K562 (cell line): ENCODE measurements around the gene H3-3A. TPM values are rescaled to one million over a fixed set of nuclear protein-coding genes. Genes with fewer than 3 reads are reported as not detected.

Source experiments
- BHLHE40 ChIP-seq: IDR thresholded peaks from 2 replicates; pipeline ENCODE4 v1.6.1; 2011; ENCODE audit warnings: low read length, improper control_type of control experiment
- BRD4 ChIP-seq: fragments of 200-600 bp; sonication (generic); IDR thresholded peaks from 2 replicates; pipeline ENCODE4 v1.6.1; 2017; ENCODE audit warnings: inconsistent platforms
- GABPB1 ChIP-seq: sonication (generic); formaldehyde crosslinking; IDR thresholded peaks from 2 replicates; pipeline ENCODE4 v1.8.0; 2022; ENCODE audit warnings: mild to moderate bottlenecking, missing genetic modification reagents
- HDAC6 ChIP-seq: IDR thresholded peaks from 2 replicates; pipeline ENCODE4 v1.6.1; 2012; ENCODE audit warnings: low read depth, mild to moderate bottlenecking, control low read depth, inconsistent platforms, low read length, moderate library complexity
- IFI16 ChIP-seq: fragments of 250-450 bp; sonication (Bioruptor Pico); IDR thresholded peaks from 2 replicates; pipeline ENCODE4 v2.1.2; 2022; ENCODE audit warnings: mild to moderate bottlenecking, inconsistent platforms
- LARP7 ChIP-seq: fragments of 450-650 bp; IDR thresholded peaks from 2 replicates; pipeline ENCODE4 v1.6.1; 2016
- MAFG ChIP-seq: fragments of 450-650 bp; conservative IDR thresholded peaks from 2 replicates; pipeline ENCODE4 v1.6.1; 2016; ENCODE audit warnings: missing genetic modification characterization, missing compliant biosample characterization
- MEF2D ChIP-seq: conservative IDR thresholded peaks from 2 replicates; pipeline ENCODE4 v1.6.1; 2016; ENCODE audit warnings: low read depth, missing genetic modification characterization, missing compliant biosample characterization
- NR3C1 ChIP-seq: sonication (generic); formaldehyde crosslinking; IDR thresholded peaks from 2 replicates; pipeline ENCODE4 v1.8.1; 2022; ENCODE audit warnings: missing genetic modification reagents
- PHF21A ChIP-seq: fragments of 450-650 bp; IDR thresholded peaks from 2 replicates; pipeline ENCODE4 v1.6.1; 2017; ENCODE audit warnings: low read depth, borderline replicate concordance
- SOX6 ChIP-seq: fragments of 450-650 bp; IDR thresholded peaks from 2 replicates; pipeline ENCODE4 v1.6.1; 2014; ENCODE audit warnings: mild to moderate bottlenecking
- SP2 ChIP-seq: IDR thresholded peaks from 2 replicates; pipeline ENCODE4 v1.6.1; 2011; ENCODE audit warnings: mild to moderate bottlenecking, low read depth, low read length, moderate library complexity; ENCODE audit not compliant: poor library complexity, severe bottlenecking; ENCODE audit errors: extremely low read depth
- TARDBP ChIP-seq: fragments of 450-650 bp; IDR thresholded peaks from 2 replicates; pipeline ENCODE4 v1.6.1; 2016
- TBL1XR1 ChIP-seq, 2 experiments: IDR thresholded peaks; 2 replicates each; pipeline ENCODE4 v1.6.1; 2012; ENCODE audit warnings: improper control_type of control experiment in 2 of 2, low read length in 2 of 2, mild to moderate bottlenecking in 1 of 2
- TCF3 ChIP-seq: sonication (generic); formaldehyde crosslinking; IDR thresholded peaks from 2 replicates; pipeline ENCODE4 v1.4.0; 2020; ENCODE audit warnings: mild to moderate bottlenecking, missing genetic modification reagents
- TEAD2 ChIP-seq: fragments of 450-650 bp; IDR thresholded peaks from 2 replicates; pipeline ENCODE4 v1.6.1; 2016; ENCODE audit warnings: missing genetic modification characterization, control low read depth, missing compliant biosample characterization
- THRAP3 ChIP-seq: fragments of 450-650 bp; IDR thresholded peaks from 2 replicates; pipeline ENCODE4 v1.6.1; 2016; ENCODE audit warnings: mild to moderate bottlenecking, inconsistent platforms, borderline replicate concordance
- WHSC1 ChIP-seq: IDR thresholded peaks from one replicate; pipeline ENCODE4 v1.6.1; 2012; ENCODE audit warnings: low read length, control low read depth, inconsistent platforms
- ZC3H4 ChIP-seq: sonication (generic); formaldehyde crosslinking; IDR thresholded peaks from 2 replicates; pipeline ENCODE4 v1.9.0; 2021; ENCODE audit warnings: missing genetic modification reagents, borderline replicate concordance
- ZNF134 ChIP-seq: fragments of 250-450 bp; sonication (Bioruptor Pico); conservative IDR thresholded peaks from 2 replicates; pipeline ENCODE4 v1.4.0; 2020
- ZNF143 ChIP-seq: sonication (generic); formaldehyde crosslinking; IDR thresholded peaks from 2 replicates; pipeline ENCODE4 v1.9.0; 2022; ENCODE audit warnings: mild to moderate bottlenecking, missing genetic modification reagents
- ZNF586 ChIP-seq: fragments of 450-650 bp; formaldehyde crosslinking; conservative IDR thresholded peaks from 2 replicates; pipeline ENCODE4 v1.4.0; 2020; ENCODE audit warnings: mild to moderate bottlenecking, moderate library complexity
- ZNF695 ChIP-seq: fragments of 450-650 bp; formaldehyde crosslinking; IDR thresholded peaks from 2 replicates; pipeline ENCODE4 v1.4.0; 2020; ENCODE audit warnings: mild to moderate bottlenecking, moderate library complexity
- ZSCAN32 ChIP-seq: fragments of 450-650 bp; formaldehyde crosslinking; IDR thresholded peaks from 2 replicates; pipeline ENCODE4 v1.4.0; 2020; ENCODE audit warnings: mild to moderate bottlenecking, moderate library complexity
- polyA plus RNA-seq, 8 experiments: library from polyadenylated mRNA; depleted of rRNA in 4 of 8; stranded (reverse) in 5 of 8; unstranded in 3 of 8; fragments of >200 nt; fragmentation: Nextera tagmentation in 2 of 8; fragmentation: Illumina TruSeq in 1 of 8; extraction: Ambion mirVana in 2 of 8; extraction: Trizol in 1 of 8; gene quantifications; 2 replicates each; pipeline versions ENCODE4 v1.2.1 to v1.2.3, GENCODE V29; 2011 to 2014; ENCODE audit warnings: inconsistent platforms in 1 of 8, missing spikeins in 1 of 8
- total RNA-seq, 7 experiments: library from RNA; depleted of rRNA in 6 of 7; stranded (reverse); fragments of >200 nt in 6 of 7; fragmentation: Illumina TruSeq in 2 of 7; extraction: Trizol in 2 of 7; gene quantifications; 2 replicates each; pipeline versions ENCODE4 v1.2.1 to v1.2.3, GENCODE V29; 2011 to 2021; ENCODE audit warnings: low replicate concordance in 1 of 7
- TF ChIP-seq, protein P1 (sequence below): fragments of 250-450 bp; sonication (Bioruptor Pico); IDR thresholded peaks from 2 replicates; pipeline ENCODE4 v1.9.0; 2021; ENCODE audit warnings: mild to moderate bottlenecking, inconsistent platforms
- TF ChIP-seq, protein P2 (sequence below): fragments of 450-650 bp; IDR thresholded peaks from 2 replicates; pipeline ENCODE4 v1.6.1; 2016; ENCODE audit warnings: missing biosample characterization, missing genetic modification characterization
- TF ChIP-seq, protein P3 (sequence below): sonication (generic); formaldehyde crosslinking; IDR thresholded peaks from 2 replicates; pipeline ENCODE4 v1.8.1; 2022; ENCODE audit warnings: missing genetic modification reagents
- TF ChIP-seq, protein P4 (sequence below): fragments of 450-650 bp; formaldehyde crosslinking; IDR thresholded peaks from 2 replicates; pipeline ENCODE4 v1.4.0; 2022; ENCODE audit warnings: missing genetic modification characterization

H3-3A gene
- total and polyA plus RNA-seq, 9 of the 15 experiments (the other 6 are each of a cell fraction or from before 2014, with no cell fraction given) = 426 to 1,083 (median 591) TPM

DNA sequence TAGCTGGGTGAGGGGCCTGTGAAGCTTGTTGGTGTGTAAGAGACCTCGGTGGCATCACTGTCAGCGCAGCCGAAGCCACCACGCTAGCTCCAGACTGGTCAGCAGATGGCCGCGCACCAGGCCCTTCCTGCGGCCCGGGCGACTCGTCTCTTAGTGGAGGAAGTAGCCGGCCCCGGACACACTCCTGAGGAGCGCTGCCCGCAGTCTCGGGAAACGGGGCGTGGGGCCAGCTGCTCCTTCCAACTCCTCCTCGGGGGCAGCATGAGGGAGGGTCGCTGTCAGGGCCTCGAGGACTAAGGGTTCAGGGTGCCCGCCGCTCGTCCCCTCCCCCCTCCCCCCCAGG lies 20.4 kb downstream of the H3-3A start (continued):
- TF ChIP-seq THRAP3 = no peak
- no peak for TF ChIP-seq ZNF134
- TF ChIP-seq NR3C1 (CRISPR knock-in tag) = no peak
- TF ChIP-seq BHLHE40 = no peak; the same call in 1 of the 2 replicates
- TF ChIP-seq HDAC6 = no peak
- TF ChIP-seq PHF21A = no peak
- TF ChIP-seq TBL1XR1 (IDR thresholded peaks at IDR 0.05; ENCODE audit: low read length in 2 of 2) = 0 out of 4 replicates have a peak, but pooled peaks of 1 of the 2 experiments have one; percentile 51
- TF ChIP-seq, protein P1, sequence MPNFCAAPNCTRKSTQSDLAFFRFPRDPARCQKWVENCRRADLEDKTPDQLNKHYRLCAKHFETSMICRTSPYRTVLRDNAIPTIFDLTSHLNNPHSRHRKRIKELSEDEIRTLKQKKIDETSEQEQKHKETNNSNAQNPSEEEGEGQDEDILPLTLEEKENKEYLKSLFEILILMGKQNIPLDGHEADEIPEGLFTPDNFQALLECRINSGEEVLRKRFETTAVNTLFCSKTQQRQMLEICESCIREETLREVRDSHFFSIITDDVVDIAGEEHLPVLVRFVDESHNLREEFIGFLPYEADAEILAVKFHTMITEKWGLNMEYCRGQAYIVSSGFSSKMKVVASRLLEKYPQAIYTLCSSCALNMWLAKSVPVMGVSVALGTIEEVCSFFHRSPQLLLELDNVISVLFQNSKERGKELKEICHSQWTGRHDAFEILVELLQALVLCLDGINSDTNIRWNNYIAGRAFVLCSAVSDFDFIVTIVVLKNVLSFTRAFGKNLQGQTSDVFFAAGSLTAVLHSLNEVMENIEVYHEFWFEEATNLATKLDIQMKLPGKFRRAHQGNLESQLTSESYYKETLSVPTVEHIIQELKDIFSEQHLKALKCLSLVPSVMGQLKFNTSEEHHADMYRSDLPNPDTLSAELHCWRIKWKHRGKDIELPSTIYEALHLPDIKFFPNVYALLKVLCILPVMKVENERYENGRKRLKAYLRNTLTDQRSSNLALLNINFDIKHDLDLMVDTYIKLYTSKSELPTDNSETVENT = no peak
- no peak for TF ChIP-seq TARDBP
- TF ChIP-seq GABPB1 = peak; percentile 73
- no peak for TF ChIP-seq ZNF143 (CRISPR knock-in tag)
- no peak for TF ChIP-seq WHSC1
- TF ChIP-seq, protein P2, sequence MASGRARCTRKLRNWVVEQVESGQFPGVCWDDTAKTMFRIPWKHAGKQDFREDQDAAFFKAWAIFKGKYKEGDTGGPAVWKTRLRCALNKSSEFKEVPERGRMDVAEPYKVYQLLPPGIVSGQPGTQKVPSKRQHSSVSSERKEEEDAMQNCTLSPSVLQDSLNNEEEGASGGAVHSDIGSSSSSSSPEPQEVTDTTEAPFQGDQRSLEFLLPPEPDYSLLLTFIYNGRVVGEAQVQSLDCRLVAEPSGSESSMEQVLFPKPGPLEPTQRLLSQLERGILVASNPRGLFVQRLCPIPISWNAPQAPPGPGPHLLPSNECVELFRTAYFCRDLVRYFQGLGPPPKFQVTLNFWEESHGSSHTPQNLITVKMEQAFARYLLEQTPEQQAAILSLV (tag) = no peak
- TF ChIP-seq TEAD2 (tag) = no peak
- TF ChIP-seq TCF3 (CRISPR knock-in tag) = no peak; the same call in 1 of the 2 replicates
- TF ChIP-seq IFI16 (CRISPR knock-in tag) = no peak
- TF ChIP-seq SP2 = no peak
- TF ChIP-seq, protein P3, sequence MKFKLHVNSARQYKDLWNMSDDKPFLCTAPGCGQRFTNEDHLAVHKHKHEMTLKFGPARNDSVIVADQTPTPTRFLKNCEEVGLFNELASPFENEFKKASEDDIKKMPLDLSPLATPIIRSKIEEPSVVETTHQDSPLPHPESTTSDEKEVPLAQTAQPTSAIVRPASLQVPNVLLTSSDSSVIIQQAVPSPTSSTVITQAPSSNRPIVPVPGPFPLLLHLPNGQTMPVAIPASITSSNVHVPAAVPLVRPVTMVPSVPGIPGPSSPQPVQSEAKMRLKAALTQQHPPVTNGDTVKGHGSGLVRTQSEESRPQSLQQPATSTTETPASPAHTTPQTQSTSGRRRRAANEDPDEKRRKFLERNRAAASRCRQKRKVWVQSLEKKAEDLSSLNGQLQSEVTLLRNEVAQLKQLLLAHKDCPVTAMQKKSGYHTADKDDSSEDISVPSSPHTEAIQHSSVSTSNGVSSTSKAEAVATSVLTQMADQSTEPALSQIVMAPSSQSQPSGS (CRISPR knock-in tag) = no peak
- TF ChIP-seq, protein P4, sequence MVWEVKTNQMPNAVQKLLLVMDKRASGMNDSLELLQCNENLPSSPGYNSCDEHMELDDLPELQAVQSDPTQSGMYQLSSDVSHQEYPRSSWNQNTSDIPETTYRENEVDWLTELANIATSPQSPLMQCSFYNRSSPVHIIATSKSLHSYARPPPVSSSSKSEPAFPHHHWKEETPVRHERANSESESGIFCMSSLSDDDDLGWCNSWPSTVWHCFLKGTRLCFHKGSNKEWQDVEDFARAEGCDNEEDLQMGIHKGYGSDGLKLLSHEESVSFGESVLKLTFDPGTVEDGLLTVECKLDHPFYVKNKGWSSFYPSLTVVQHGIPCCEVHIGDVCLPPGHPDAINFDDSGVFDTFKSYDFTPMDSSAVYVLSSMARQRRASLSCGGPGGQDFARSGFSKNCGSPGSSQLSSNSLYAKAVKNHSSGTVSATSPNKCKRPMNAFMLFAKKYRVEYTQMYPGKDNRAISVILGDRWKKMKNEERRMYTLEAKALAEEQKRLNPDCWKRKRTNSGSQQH (CRISPR knock-in tag) = 0 out of 2 replicates have a peak, but pooled peaks have one; percentile 34
- TF ChIP-seq BRD4 = 0 out of 2 replicates have a peak, but pooled peaks have one; percentile 52
- TF ChIP-seq ZSCAN32 (CRISPR knock-in tag) = no peak
- TF ChIP-seq LARP7 = no peak
- no peak for TF ChIP-seq ZNF586 (CRISPR knock-in tag)
- no peak for TF ChIP-seq MAFG (tag)
- no peak for TF ChIP-seq MEF2D (tag)
- no peak for TF ChIP-seq SOX6
- TF ChIP-seq ZNF695 = no peak
- peak; percentile 66; the same call in 1 of the 2 replicates for TF ChIP-seq ZC3H4 (CRISPR knock-in tag)
